ENCODE results near the gene C1QTNF4. TPM values are rescaled to one million over a fixed set of nuclear protein-coding genes. Genes with fewer than 3 reads are reported as not detected.

The C1QTNF4 gene
- total RNA-seq: under 0.01 and 0.05 TPM in 2 replicates

GRCh38 chr11:47593934-47594855 lies at the start of gene C1QTNF4:
TSS of gene C1QTNF4 (minus strand) at chr11:47594411. CDS start at chr11:47590810, 3,601 bp downstream.

GRCh38 chr11:47642099-47642855 lies 48.1 kb upstream of the C1QTNF4 start, which contains the start of gene MTCH2:
TSS of gene MTCH2 (minus strand) at chr11:47642559. CDS start at chr11:47642465, 94 bp downstream.

GRCh38 chr11:47586098-47586855 lies 7.9 kb downstream of the C1QTNF4 start, which contains the start of gene FAM180B:
TSS of gene FAM180B (plus strand) at chr11:47586678. CDS start at chr11:47586769, 91 bp downstream.

GRCh38 chr11:47578524-47579494 lies 15.4 kb downstream of the C1QTNF4 start, which contains the start of the genes KBTBD4 and NDUFS3:
TSS of gene KBTBD4 (minus strand) at chr11:47578970. CDS start at chr11:47578951, 19 bp downstream.
TSS of gene NDUFS3 (plus strand) at chr11:47579074. CDS start at chr11:47579092, 18 bp downstream.

GRCh38 chr11:47565340-47566148 lies 28.7 kb downstream of the C1QTNF4 start, which contains the start of gene PTPMT1:
TSS of gene PTPMT1 (plus strand) at chr11:47565599. CDS start at chr11:47565623, 24 bp downstream.

GRCh38 chr11:47552566-47553405 lies 41.4 kb downstream of the C1QTNF4 start, which contains the start of gene CELF1:
TSS of gene CELF1 (minus strand) at chr11:47553132. CDS start at chr11:47499523, 53,609 bp downstream.

Other genes with a start within 250 kb of the C1QTNF4 start
- not detected in 2 replicates for gene MYBPC3, start 241.7 kb downstream of the C1QTNF4 start, total RNA-seq
- not detected in 2 replicates for gene SPI1, start 215.9 kb downstream of the C1QTNF4 start, total RNA-seq
- gene SLC39A13, start 185.8 kb downstream of the C1QTNF4 start, total RNA-seq: 70.4 and 120 TPM in 2 replicates
- gene PSMC3, start 168.0 kb downstream of the C1QTNF4 start, total RNA-seq: 117 and 208 TPM in 2 replicates
- under 0.01 and 0.05 TPM in 2 replicates for gene RAPSN, start 145.3 kb downstream of the C1QTNF4 start, total RNA-seq
- gene CELF1, start 41.3 kb downstream of the C1QTNF4 start, total RNA-seq: 67.1 and 125 TPM in 2 replicates
- gene PTPMT1, start 28.8 kb downstream of the C1QTNF4 start, total RNA-seq: 59.8 and 60.6 TPM in 2 replicates
- gene KBTBD4, start 15.4 kb downstream of the C1QTNF4 start, total RNA-seq: 17.6 and 24.9 TPM in 2 replicates
- 43.2 and 66.2 TPM in 2 replicates for gene NDUFS3, start 15.3 kb downstream of the C1QTNF4 start, total RNA-seq
- gene FAM180B, start 7.7 kb downstream of the C1QTNF4 start, total RNA-seq: not detected in 2 replicates
- gene MTCH2, start 48.1 kb upstream of the C1QTNF4 start, total RNA-seq: 78.4 and 107 TPM in 2 replicates
- 0.30 and 2.0 TPM in 2 replicates for gene AGBL2, start 121.0 kb upstream of the C1QTNF4 start, total RNA-seq
- gene FNBP4, start 172.9 kb upstream of the C1QTNF4 start, total RNA-seq: 63.0 and 65.3 TPM in 2 replicates